Germinal center (tissue), 1 donor: Measurements from ENCODE around the gene ARAP1.
A peak's percentile ranks its signal among the peaks of the same experiment; 100 is the strongest.

Experiments
- DNase-seq: peaks from one replicate; pipeline ENCODE4 v3.0.0; 2012; ENCODE audit warnings: mixed read lengths, low spot score

Gene ARAP1

DNA sequence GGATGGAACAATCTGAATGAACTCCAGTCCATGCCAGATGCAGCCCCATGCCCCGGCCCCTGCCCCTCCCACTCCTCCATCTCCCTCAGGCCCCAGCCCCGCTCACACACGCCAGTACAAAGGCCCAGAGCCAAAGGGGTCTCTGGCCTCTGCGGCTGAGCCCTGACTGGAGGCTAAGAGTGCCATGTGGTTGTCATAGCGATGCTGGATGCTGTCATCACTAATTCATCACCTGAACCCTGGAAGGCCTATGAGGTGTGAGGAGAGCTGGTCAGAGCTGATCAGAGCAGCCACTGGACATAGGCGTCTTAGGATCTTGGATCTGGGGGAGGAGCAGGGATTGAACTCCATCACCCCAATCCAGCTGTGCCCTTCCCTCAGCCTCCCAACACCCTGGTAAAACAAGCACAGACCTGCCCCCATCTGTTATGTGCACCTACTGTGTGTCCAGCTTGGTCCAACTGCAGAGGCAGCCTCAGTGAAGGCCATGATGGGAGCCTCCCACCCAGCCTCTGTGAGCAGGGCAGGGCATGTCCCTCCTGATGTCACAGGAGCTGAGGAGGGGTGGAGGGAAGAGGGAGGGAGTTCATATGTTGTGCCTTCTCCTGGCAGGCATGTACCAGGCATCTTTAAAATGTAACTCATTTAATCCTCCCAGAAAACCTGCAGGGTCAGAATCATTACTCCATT is 94.7 kb downstream of the ARAP1 start:
- no peak for DNase-seq

DNA sequence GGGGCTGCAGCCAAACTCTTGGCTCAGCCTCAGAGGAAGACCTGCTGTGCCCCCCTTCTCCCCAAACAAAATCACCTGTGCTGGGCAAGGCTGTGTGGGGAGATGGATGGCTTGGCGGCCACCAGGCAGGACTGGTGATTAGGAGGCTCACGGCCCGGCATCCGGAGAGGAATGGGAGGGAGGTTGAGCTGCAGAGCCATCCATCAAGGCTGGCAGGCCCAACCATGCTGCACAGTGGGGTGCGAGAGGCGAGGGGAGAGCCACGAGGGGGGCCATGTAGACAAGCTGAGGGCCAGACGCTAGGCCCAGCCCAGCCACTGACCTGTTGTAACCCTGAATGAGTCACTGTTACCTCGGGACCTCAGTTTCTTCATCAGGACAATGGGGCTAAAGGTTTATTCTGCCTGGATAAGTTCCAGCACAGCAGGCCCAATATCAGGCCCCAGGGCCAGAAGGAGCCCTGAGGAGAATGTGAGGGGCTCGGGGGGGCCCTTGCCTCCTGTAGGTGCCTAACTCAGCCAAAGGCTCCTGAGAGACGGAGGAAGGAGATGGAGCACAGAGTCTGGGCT is 96.2 kb downstream of the ARAP1 start:
- DNase-seq = no peak

DNA sequence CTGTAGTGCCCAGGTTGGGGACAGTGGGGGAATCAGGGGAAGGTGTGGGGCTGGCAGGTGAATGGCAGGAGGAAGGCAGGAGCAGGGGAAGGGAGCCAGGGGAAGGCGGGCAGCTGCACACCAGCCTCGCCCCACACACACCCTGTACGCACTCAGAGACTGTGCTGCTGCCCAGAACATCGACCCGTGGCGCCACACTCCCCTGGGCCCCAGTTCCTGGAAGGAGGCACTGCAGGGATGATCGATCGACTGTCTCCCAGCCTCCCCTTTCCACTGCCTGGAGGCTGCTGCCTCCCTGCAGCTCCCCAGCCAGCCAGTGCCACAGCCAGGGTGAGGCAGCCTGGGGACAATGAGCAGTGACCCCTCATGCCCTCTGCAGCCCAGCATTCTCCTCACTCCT is 97.2 kb downstream of the ARAP1 start:
- DNase-seq = no peak

DNA sequence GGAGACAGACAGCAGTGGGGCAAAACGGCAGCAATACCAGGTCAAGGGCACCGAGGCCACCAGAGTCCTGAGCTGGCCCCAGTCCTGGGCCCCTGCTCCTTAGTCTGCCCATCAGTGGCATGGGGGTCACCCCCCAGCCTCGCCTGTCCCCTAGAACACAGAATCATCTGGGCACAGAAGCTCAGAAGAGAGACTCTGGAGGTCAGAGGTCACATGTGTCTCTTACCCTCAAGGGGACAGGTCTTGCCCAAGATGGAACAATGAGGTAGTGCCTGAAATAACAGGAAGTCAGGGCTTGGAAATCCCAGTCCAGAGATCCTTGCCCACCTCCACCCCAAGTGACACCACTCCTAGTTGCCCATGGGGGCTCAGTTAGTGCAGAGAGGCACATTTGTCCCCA is 98.6 kb downstream of the ARAP1 start:
- no peak for DNase-seq

DNA sequence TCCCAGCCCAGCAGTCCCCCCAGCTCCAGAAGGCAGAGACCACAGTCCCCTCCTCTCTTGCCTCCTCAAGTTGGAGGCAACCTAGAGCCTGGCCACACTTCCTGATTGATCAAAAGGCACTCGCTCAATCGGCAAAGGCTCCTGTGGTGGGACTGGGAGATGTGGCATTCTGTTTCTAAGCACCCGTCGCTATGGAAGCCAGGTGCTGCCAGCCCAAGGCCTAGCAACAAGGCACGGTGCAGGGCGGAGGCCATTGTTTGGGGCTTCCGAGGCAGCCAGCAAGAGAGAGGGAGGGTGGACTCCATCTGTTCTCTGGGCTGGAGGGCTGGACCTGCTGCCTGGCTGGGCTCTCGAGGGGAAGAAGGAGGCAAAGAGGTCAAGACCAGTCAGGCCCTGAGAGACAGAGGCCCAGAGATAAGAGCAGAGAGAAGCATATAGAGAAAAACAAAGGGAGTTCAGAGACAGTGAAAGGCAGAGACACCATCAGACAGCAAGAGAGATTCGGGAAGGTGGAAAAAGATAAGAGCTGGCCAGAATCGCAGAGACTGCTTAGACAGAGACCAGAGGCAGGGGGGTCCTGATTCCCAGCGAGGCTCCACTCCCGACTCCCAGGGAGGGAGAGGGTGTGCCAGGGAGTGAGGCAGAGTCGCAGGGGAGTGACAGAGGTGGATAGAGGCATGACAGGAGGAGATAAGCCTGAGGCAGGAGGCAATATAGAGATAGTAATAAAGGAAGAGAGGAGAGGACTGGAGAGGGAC is 99.2 kb downstream of the ARAP1 start:
- DNase-seq = no peak

DNA sequence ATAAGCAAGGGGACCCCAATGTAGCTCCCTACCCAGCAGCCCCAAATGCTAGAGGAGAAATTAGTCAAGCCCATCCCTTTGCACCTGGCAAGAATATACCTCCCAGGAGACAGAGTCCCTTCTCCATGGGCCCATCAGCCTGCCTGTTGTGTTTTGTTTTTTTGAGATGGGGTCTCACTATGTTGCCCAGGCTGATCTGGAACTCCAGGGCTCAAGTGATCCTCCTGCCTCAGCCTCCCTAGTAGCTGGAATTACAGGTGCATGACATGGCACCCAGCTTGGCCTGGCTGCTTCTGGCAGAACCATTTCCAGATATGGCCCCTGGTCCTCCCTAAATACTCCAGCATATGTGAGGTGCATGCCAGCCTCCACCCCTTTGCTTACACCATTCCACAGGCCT is 100.1 kb downstream of the ARAP1 start:
- no peak for DNase-seq

DNA sequence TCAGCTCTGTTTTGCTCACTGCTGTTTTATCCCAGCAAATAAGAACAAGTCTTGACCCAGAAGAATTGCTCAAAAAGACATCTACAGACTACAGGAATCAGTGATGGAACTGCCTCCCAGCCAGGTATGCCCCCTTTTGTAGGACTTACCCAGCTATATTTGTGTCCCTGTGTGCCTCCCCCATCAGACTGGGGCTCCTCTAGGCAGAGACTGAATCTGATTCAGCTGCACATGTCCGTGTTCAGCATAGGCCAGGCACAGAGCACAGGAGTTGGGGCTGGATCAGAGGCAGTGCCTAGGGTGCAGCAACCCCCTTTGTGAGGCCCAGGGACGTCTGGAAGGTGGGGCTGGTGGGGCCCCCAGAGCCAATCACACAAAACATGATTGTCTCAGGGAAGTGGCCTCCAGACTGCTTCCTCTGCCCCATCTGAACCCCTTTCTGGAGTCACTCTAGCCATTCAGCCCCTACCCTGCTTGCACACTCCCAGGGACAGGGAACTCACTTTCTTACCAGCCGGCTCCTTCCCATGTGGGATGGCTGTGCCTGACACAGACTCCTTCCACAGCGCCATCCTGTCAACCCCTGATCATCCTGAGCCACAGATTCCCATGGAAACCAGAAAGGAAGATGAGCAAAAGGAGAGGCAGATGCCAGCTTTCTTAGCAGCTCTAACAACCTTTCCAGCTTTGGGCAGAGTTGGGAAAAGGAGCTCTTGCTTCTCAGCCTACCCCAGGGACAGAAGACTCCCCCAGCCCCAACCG is 102.8 kb downstream of the ARAP1 start:
- no peak for DNase-seq

DNA sequence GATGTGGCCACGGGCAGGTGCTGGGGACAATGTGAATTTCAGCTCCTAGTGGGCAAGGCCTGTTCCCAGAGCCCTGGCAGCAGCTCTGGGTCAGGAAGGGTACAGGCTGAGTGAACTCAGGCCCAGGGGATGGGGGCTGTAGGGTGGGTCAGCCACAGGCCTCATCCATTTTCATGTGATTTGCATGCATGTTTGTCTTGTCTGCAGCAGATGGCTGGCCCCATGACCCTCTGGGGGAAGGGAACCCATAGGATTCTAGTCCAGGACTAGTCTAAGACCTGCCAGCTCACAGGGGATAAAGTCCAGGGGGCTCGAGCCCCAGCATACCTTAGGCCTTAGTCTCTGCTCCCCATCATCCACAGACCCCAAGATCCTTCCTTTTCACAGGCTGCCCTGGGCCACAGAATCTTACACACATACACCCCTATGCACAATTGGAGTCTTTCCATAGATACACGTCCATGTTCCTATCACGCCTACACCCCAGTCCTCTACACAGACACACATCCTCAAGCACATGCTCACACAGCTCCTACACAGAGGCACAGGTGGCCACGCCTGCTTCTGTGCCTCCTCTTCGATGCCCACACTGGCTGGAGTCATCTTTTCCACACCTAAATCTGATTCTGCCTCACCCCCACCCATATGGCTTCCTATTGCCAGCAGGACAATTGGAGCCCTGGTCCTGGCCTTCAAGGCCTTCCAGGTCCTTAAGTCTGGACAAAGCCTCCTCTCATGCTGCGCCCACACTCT is 103.6 kb downstream of the ARAP1 start:
- DNase-seq = no peak

DNA sequence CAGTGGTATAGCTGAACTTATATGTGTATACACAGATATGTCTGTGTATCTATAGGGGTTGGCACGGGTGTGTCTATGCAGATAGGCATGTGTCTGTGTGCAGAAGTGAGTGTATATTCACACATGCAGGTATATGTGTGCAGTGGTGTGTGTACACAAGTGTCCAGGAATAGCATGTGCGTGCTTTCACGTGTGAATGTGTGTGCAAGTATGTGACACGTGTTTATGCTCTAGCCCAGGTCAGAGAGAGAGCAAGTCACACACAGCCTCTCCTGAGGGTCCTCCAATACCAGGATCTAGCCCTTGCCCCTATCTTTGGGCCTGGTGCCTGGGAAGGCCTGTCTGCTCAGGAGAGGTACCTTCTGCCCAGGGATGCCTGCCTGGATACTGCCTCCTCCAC is 104.3 kb downstream of the ARAP1 start:
- no peak for DNase-seq

DNA sequence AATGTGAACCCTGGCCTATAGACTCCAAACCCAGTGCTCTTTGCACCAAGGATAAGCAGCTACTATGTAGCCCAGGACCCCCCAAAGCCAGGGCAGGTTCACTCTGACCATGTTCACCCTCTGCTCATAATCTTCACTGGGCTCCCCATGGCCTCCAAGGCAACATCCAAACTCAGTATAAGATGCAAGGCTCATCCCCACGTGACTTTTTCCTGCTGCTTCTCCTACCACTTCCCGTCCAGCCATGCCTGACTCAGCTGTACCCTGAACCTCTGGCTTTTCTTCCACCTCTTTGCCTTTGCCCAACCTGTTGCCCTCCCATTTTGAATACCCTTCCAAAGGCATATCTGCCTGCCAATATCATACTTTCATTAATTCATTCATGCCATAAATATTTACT is 105.7 kb downstream of the ARAP1 start:
- DNase-seq = no peak

DNA sequence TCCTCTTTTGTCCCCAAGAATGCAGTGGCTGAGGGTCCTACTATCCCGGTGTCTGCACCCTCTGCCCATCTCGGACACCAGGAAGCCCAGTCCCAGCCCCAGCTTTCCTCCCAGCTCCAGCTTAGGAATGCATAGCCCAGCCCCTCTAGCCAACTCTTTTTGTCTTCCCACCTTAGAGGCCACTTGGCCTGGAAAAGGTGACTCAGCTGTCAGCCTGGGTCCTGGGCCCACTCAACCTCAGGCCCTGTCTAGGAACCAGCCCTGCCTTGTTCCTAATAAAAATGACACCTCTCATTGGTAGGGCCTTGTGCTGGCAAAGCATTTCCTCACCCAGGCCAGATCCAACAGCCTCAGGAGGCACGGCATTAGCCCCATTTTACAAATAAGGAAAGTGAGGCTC is 106.2 kb downstream of the ARAP1 start:
- DNase-seq = no peak

DNA sequence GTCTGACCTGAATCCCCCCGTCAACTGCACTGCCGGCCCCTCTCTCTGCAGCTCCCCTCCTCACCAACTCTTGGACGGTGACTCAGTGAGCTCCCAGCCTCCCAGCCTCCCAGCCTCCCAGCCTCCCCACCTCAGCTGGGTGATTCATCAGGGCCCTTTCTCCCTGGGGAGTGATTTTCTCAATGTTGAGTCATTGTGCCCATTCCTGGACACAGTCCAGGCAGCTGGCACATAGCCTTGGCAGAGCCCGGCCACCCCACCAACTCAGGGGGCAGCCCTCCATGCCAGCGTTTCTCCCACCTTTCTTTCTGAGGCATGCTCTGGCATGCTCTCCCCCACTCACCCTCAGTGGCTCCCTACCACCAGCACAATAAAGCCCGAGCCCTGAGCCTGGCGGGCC is 108.7 kb downstream of the ARAP1 start:
- DNase-seq = no peak

DNA sequence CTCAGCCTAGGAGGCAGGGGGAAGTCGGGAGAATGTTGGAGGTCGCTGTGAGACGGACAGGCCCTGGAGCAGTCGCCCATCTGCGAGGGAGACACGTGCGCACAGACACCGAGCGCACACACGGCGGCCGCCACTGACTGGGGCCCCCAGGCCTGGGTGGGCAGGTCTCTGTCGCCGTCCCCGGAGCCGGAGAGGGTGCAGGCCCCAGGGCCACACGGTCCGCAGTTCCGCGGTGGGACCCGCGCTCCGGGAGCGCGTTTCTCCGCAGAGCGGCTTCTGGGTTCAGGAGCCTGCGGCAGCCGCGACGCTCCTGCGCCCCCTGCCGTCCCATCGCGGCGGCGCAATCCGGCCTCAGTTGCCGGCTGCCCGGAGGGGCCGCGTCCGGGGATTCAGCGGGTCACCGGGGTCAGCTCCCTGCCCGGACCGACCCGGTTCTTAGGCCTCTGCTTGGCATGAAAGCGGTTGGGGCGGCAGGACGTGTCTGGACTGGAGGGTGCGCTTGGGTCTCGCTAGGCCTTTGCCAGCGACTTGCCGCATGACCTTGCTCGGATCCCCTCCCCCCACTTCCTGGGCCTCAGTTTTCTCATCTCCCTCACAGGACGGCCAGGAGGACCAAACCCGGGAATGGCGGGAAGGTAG is 109.2 kb downstream of the ARAP1 start:
- peak; percentile 86 for DNase-seq

DNA sequence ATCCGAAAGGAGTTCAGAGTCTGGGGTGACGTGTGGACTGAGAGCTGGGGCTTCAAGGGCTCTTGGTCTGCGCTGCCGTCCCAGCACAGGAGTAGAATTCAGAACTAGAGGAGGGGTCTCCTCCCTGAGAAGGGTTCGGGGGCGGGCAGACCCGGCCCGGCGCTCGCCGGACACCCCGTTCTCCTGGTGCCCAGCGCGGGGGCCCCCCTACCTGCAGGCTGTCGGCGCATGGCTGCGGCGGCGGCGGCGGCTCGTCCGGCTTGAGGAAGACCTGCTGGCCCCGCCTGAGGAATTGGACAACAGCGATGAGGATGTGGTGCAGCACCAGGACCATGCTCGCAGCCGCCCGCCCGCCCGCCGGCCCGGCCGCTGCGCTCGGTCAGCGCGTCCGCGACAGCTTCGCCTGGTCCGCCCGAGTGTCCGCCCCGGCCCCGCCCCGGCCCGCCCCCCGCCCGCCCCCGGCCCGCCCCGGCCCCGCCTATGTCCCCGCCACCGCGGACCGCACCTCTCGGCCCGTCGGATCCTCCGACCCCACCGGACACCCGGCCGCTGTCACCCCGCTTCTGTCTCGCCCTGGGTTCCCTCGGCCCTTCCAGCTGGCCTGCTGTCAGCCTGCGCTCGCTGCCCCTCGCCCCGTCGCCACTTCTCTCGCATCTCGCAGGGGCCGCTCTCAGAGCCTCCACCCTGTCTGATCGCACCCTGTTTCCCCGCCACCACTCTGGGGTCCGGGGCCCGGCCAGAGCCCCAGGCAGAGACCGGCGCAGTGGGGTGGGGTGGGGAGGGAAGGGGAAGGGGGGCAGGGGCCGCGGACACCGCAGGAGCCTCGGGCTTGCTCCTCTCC is 109.9 kb downstream of the ARAP1 start:
- DNase-seq = peak; percentile 33

DNA sequence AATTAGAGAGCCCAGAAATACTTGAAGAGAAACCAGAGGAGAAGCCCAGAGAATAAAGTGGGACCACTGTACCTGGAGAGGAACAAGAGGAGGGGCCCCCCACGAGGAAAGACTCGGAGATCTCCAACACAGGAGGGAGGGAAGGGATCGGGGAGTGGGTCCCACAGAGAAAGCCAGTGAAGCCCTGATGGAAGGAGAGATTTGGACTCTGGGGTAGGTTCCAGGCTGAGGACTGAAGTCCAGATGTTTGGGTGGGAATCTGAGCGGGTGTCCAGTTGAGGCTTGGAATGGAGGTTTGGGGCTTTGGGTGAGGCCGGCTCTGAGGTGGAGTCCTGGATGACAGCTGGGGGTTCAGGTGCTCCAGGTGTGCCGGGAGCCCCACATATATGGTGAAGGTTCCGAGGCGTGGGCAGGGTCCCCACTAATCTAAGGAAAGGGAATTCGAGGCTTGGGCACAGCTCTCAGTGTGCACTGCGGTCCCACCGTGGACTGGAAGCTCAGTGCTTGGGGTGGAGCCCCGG is 110.6 kb downstream of the ARAP1 start:
- DNase-seq = no peak

DNA sequence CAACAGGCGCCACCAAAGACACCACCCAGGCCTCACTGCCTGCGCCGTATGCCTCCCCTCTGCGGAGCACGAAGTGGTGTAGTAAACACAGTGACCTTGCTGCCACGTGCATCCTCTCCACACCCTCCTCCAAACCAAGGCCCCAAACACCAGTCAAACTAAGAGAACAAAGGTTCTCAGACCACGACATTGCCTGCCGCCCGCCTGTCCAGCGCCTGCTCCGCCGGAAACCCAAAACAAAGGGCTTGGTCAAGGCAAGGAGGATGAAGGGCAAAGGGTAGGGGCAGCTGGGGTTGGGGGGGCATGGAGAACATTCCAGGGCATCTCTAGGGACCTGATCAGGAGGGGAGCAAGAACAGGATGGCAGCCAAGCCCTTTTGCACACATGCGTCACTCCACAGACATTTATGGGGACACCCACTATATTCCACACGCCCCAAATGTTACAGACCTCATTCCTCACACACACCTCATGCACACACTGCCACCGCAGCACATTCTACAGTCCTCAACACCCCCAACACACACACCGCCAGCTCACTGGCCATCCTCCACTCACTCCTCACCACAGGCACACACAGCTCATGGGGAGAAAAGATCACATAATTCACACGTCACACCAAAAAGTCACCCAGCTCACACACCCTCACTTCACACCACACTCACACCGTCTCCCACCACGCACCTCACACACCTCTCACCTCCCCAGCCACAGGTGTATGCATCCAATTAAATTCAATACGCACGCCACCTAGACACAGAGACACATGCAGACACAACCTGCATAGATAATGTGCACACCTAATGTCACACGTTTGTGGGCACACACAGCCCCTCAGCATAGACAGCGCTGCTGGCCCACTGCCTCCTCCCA is 112.5 kb downstream of the ARAP1 start:
- DNase-seq = no peak

DNA sequence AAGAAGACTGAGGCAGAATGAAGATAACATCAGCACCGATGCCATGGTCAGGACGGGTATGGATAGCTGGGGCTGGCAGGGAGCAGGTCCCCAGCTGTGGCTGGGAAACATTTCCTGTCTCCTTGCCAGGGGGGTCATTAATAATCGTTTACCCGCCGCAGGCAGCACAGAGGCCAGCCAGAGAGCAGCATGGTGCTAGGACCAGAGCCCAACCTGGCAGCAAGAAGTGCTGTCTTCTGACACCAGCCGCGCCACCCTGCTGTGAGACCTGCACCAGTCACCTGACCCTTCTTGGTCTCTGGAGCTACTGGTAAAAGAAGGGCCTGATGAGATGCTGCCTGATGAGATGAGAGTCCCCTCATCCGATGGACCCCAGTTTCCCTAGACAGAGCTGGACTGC is 114.3 kb downstream of the ARAP1 start:
- DNase-seq = no peak

DNA sequence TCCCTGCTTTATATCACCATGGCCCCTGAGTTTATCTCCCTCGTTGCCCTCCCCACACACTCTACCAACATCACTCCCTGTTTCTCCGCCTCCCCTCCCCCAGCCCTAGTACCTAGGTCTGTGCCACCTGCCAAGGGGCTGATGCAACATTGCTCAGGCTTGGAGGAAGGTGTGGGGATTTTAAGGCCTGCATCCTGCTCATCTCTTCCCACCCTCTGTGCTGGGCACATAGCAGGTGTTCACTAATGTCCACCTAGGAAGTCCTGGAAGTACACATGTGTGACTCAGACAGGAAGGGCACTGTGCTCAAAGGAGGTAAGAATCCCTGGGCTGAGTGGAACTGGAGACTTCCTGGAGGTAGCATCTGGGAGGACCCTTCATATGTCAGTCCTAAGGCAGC is 115.0 kb downstream of the ARAP1 start:
- no peak for DNase-seq

DNA sequence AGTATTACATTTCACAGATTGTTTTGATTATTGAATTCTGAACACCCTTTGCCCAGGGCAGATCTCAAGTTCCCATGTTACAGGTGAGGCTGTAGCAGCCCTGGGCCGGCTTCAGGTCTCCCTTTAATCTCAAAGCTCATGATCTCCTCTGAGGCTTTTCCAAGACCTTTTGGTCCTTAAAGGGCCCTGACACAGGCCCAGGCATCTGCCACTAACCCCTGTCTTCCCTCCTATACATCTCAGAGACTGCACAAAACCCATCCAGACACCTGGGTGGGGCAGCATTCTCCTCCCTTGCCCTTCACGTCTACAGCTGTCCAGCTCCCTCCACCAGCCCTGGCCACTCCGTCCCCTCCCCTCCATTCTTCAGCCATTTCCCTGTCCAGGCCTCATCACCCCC is 115.8 kb downstream of the ARAP1 start:
- no peak for DNase-seq
